Loucy (cell line): ENCODE results near the gene PABPC1L.

Source experiments
- EZH2phosphoT487 ChIP-seq: fragments of 200-600 bp; IDR thresholded peaks from 2 replicates; pipeline ENCODE4 v1.6.1; 2018; ENCODE audit warnings: antibody characterized with exemption, mild to moderate bottlenecking, moderate library complexity, borderline replicate concordance
- TF ChIP-seq, protein P1 (sequence below): fragments of 200-600 bp; sonication (generic); conservative IDR thresholded peaks from 2 replicates; pipeline ENCODE4 v1.5.1; 2014; ENCODE audit warnings: mild to moderate bottlenecking, antibody characterized with exemption, low read length

DNA sequence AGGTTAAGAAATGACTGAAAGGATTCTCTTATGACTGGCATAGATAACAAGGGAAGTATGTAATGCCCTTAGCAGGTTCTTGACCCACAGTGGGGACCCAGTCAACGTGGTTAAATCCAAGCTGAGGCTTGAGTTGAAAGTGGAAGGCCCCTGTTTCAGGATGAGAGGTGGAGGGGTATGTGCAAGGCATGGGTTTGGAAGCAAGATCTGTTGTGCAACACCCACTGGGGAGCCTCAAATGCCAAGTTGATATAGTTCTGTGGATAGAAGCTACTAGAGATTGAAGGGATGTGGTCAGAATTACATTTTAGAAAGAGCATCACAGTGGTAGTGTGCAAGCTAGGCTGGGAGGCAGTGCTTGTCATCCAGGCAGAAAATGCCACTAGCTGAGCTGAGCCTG lies 5.1 kb downstream of the PABPC1L start:
- TF ChIP-seq, protein P1, sequence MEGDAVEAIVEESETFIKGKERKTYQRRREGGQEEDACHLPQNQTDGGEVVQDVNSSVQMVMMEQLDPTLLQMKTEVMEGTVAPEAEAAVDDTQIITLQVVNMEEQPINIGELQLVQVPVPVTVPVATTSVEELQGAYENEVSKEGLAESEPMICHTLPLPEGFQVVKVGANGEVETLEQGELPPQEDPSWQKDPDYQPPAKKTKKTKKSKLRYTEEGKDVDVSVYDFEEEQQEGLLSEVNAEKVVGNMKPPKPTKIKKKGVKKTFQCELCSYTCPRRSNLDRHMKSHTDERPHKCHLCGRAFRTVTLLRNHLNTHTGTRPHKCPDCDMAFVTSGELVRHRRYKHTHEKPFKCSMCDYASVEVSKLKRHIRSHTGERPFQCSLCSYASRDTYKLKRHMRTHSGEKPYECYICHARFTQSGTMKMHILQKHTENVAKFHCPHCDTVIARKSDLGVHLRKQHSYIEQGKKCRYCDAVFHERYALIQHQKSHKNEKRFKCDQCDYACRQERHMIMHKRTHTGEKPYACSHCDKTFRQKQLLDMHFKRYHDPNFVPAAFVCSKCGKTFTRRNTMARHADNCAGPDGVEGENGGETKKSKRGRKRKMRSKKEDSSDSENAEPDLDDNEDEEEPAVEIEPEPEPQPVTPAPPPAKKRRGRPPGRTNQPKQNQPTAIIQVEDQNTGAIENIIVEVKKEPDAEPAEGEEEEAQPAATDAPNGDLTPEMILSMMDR: no peak
- TF ChIP-seq EZH2phosphoT487: no peak
